ENCODE data around the gene NEDD8. TPM values are rescaled to one million over a fixed set of nuclear protein-coding genes. Genes with fewer than 3 reads are reported as not detected.

NEDD8 gene
- total and polyA plus RNA-seq, 4 donors = 32.3 to 136 (median 78.1) TPM

DNA sequence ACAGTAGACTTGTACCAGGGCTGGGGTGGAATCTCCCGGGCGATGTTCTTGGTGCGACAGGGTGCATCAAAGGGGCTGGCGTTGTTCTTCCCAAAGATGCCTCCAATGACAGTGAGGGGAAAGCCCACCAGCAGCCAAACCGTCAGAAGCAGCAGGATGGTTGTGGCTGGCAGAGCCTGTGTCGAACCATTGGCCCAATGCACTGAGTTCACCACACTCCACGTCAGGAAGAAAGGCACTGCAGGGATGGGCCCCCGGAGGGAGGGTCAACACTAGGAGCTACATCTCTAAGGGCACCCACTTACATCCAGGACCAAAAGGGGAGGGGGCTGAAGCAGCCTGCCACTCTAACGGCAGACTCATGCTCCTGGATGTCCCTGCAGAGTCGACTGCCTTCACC lies 41.8 kb downstream of the NEDD8 start:
- TF ChIP-seq YY1 (IDR thresholded peaks at IDR 0.05) (no peak), ATF3 (IDR thresholded peaks at IDR 0.05) (no peak), HNF4G (IDR thresholded peaks at IDR 0.05) (no peak), HNF4A (conservative IDR thresholded peaks at IDR 0.05) (no peak), EGR1 (IDR thresholded peaks at IDR 0.05; ENCODE audit: low read depth in 2 of 2) (no peak), FOXA1 (IDR thresholded peaks at IDR 0.05) (no peak), RAD21 (IDR thresholded peaks at IDR 0.05) (no peak), JUND (IDR thresholded peaks at IDR 0.05) (no peak), TAF1 (conservative IDR thresholded peaks at IDR 0.05) (no peak), SP1 (IDR thresholded peaks at IDR 0.05) (no peak), NR2F2 (IDR thresholded peaks at IDR 0.05) (no peak), RXRA (IDR thresholded peaks at IDR 0.05) (no peak), FOXA2 (IDR thresholded peaks at IDR 0.05) (no peak)
- TF ChIP-seq, protein P1, sequence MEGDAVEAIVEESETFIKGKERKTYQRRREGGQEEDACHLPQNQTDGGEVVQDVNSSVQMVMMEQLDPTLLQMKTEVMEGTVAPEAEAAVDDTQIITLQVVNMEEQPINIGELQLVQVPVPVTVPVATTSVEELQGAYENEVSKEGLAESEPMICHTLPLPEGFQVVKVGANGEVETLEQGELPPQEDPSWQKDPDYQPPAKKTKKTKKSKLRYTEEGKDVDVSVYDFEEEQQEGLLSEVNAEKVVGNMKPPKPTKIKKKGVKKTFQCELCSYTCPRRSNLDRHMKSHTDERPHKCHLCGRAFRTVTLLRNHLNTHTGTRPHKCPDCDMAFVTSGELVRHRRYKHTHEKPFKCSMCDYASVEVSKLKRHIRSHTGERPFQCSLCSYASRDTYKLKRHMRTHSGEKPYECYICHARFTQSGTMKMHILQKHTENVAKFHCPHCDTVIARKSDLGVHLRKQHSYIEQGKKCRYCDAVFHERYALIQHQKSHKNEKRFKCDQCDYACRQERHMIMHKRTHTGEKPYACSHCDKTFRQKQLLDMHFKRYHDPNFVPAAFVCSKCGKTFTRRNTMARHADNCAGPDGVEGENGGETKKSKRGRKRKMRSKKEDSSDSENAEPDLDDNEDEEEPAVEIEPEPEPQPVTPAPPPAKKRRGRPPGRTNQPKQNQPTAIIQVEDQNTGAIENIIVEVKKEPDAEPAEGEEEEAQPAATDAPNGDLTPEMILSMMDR (IDR thresholded peaks at IDR 0.05; ENCODE audit: low read depth, low read length, missing input control) = no peak
- TF ChIP-seq, protein P2, sequence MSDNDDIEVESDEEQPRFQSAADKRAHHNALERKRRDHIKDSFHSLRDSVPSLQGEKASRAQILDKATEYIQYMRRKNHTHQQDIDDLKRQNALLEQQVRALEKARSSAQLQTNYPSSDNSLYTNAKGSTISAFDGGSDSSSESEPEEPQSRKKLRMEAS (IDR thresholded peaks at IDR 0.05) = no peak
- TF ChIP-seq, protein P3, sequence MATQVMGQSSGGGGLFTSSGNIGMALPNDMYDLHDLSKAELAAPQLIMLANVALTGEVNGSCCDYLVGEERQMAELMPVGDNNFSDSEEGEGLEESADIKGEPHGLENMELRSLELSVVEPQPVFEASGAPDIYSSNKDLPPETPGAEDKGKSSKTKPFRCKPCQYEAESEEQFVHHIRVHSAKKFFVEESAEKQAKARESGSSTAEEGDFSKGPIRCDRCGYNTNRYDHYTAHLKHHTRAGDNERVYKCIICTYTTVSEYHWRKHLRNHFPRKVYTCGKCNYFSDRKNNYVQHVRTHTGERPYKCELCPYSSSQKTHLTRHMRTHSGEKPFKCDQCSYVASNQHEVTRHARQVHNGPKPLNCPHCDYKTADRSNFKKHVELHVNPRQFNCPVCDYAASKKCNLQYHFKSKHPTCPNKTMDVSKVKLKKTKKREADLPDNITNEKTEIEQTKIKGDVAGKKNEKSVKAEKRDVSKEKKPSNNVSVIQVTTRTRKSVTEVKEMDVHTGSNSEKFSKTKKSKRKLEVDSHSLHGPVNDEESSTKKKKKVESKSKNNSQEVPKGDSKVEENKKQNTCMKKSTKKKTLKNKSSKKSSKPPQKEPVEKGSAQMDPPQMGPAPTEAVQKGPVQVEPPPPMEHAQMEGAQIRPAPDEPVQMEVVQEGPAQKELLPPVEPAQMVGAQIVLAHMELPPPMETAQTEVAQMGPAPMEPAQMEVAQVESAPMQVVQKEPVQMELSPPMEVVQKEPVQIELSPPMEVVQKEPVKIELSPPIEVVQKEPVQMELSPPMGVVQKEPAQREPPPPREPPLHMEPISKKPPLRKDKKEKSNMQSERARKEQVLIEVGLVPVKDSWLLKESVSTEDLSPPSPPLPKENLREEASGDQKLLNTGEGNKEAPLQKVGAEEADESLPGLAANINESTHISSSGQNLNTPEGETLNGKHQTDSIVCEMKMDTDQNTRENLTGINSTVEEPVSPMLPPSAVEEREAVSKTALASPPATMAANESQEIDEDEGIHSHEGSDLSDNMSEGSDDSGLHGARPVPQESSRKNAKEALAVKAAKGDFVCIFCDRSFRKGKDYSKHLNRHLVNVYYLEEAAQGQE (IDR thresholded peaks at IDR 0.05) = no peak
- TF ChIP-seq, protein P4, sequence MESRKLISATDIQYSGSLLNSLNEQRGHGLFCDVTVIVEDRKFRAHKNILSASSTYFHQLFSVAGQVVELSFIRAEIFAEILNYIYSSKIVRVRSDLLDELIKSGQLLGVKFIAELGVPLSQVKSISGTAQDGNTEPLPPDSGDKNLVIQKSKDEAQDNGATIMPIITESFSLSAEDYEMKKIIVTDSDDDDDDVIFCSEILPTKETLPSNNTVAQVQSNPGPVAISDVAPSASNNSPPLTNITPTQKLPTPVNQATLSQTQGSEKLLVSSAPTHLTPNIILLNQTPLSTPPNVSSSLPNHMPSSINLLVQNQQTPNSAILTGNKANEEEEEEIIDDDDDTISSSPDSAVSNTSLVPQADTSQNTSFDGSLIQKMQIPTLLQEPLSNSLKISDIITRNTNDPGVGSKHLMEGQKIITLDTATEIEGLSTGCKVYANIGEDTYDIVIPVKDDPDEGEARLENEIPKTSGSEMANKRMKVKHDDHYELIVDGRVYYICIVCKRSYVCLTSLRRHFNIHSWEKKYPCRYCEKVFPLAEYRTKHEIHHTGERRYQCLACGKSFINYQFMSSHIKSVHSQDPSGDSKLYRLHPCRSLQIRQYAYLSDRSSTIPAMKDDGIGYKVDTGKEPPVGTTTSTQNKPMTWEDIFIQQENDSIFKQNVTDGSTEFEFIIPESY (IDR thresholded peaks at IDR 0.05) = no peak
- H3K4me3 ChIP-seq (ENCODE audit: low read depth in 1 of 3, low read length in 3 of 3) = no peak overlapping the region
- no peak overlapping the region for H3K9ac ChIP-seq (ENCODE audit: low read depth in 1 of 2, low read length in 2 of 2)
- 96% methylated on average over 10 of the region's 10 CpGs for WGBS
- no peak for DNase-seq (ENCODE audit: low spot score)
- no peak overlapping the region for H3K27ac ChIP-seq (ENCODE audit: low read depth in 1 of 2, low read length in 2 of 2)
- H3K36me3 ChIP-seq (ENCODE audit: control insufficient read depth in 4 of 4, insufficient read depth in 3 of 4, low read depth in 1 of 4, low read length in 3 of 4) = peaks cover 4 to 31% (median 15%) of the 10 kb centered on the region in 4 donors
- peaks cover 5 to 29% (median 19%) of the 10 kb centered on the region in 4 donors for H3K4me1 ChIP-seq (ENCODE audit: control insufficient read depth in 4 of 4, insufficient read depth in 4 of 4, low read length in 3 of 4)
- no peaks in the 10 kb centered on the region for H3K27me3 ChIP-seq (ENCODE audit: control insufficient read depth in 4 of 4, insufficient read depth in 4 of 4, low read length in 3 of 4)
- H3K9me3 ChIP-seq (ENCODE audit: control insufficient read depth in 4 of 4, low read length in 3 of 4) = no peaks in the 10 kb centered on the region

GRCh38 chr14:24189460-24189859 lies 42.7 kb downstream of the NEDD8 start:
- Histone ChIP-seq H3K27me3 (ENCODE audit: control insufficient read depth in 4 of 4, insufficient read depth in 4 of 4, low read length in 3 of 4) (no peaks in the 10 kb centered on the region), H3K4me1 (ENCODE audit: control insufficient read depth in 4 of 4, insufficient read depth in 4 of 4, low read length in 3 of 4) (peaks cover 5 to 23% (median 15%) of the 10 kb centered on the region in 4 donors), H3K27ac (ENCODE audit: low read depth in 1 of 2, low read length in 2 of 2) (no peak overlapping the region), H3K36me3 (ENCODE audit: control insufficient read depth in 4 of 4, insufficient read depth in 3 of 4, low read depth in 1 of 4, low read length in 3 of 4) (peaks cover 8 to 40% (median 18%) of the 10 kb centered on the region in 4 donors), H3K9ac (ENCODE audit: low read depth in 1 of 2, low read length in 2 of 2) (no peak overlapping the region), H3K9me3 (ENCODE audit: control insufficient read depth in 4 of 4, low read length in 3 of 4) (no peaks in the 10 kb centered on the region), H3K4me3 (ENCODE audit: low read depth in 1 of 3, low read length in 3 of 3) (no peak overlapping the region)
- no peak for DNase-seq (ENCODE audit: low spot score)
- TF ChIP-seq, protein P2 (IDR thresholded peaks at IDR 0.05) = no peak
- TF ChIP-seq YY1 (IDR thresholded peaks at IDR 0.05) (no peak), ATF3 (IDR thresholded peaks at IDR 0.05) (no peak), RXRA (IDR thresholded peaks at IDR 0.05) (no peak)
- WGBS = 95% methylated on average over 9 of the region's 9 CpGs
